ENCODE data around the gene GOLT1B. TPM values are rescaled to one million over a fixed set of nuclear protein-coding genes. Genes with fewer than 3 reads are reported as not detected.

GOLT1B gene
- total RNA-seq, 1 experiment from 2014 or later, result 19.0 TPM

GRCh38 chr12:21527451-21528180 lies 26.0 kb downstream of the GOLT1B start:
- H3K4me3 ChIP-seq (ENCODE audit: low read length), result peak overlapping the region; percentile 79
- H3K4me2 ChIP-seq (ENCODE audit: low read length), result peak overlapping the region; percentile 94
- TF ChIP-seq CTCF (conservative IDR thresholded peaks at IDR 0.05; ENCODE audit: low read depth, low read length), result no peak
- no peak for TF ChIP-seq EZH2 (IDR thresholded peaks at IDR 0.05; ENCODE audit: low read length, unreplicated experiment)
- TF ChIP-seq EZH2phosphoT487 (IDR thresholded peaks at IDR 0.05; ENCODE audit: borderline replicate concordance, low read length), result no peak
- DNase-seq, result peak; percentile 48
- H4K20me1 ChIP-seq (ENCODE audit: low read length), result no peaks in the 10 kb centered on the region
- ATAC-seq, result peak; percentile 90
- ChIA-PET CTCF (no interaction called here), POLR2A (ENCODE audit: unreplicated experiment) (interaction anchor here (0.5 kb wide), 1 partner anchor 564 kb away, joined by 6 read pairs; no protein-coding TSS in a partner anchor)
- intact Hi-C loops (cut with micrococcal nuclease), result loop anchor here (10.0 kb wide), 1 partner anchor 127 kb away; the partner anchor contains the start of gene LDHB
- no TSS peak for BruUV-seq (replicated peaks)
- no peaks in the 10 kb centered on the region for H3F3A ChIP-seq (ENCODE audit: low read length, unreplicated experiment)
- no peaks in the 10 kb centered on the region for H3K36me3 ChIP-seq (ENCODE audit: low read depth, low read length)
- H3K9me2 ChIP-seq (replicated peaks; ENCODE audit: low read length), result no peaks in the 10 kb centered on the region
- no peaks in the 10 kb centered on the region for H3K79me2 ChIP-seq (ENCODE audit: low read length)
- peak overlapping the region; percentile 94 for H2AFZ ChIP-seq (ENCODE audit: low read length)
- H3K27ac ChIP-seq (ENCODE audit: low read length), result no peak overlapping the region
- peaks cover 5% of the 10 kb centered on the region for H3K27me3 ChIP-seq (ENCODE audit: low read length)
- H3K4me1 ChIP-seq (ENCODE audit: insufficient read depth, low read length), result peaks cover 13% of the 10 kb centered on the region; the same call in 1 of the 2 replicates
- no peak overlapping the region for H3K9ac ChIP-seq (ENCODE audit: low read length)
- no peaks in the 10 kb centered on the region for H3K9me3 ChIP-seq (ENCODE audit: low read length)

- ATAC-seq (no peak), DNase-seq (peak; percentile 11)
- intact Hi-C loops (cut with micrococcal nuclease), result loop anchor here (10.0 kb wide), 1 partner anchor 126 kb away; the partner anchor contains the start of gene LDHB
- no TSS peak for BruUV-seq (replicated peaks)
- Histone ChIP-seq H3K4me1 (ENCODE audit: insufficient read depth, low read length) (peaks cover 13% of the 10 kb centered on the region; the same call in 1 of the 2 replicates), H3K9ac (ENCODE audit: low read length) (no peak overlapping the region), H3K79me2 (ENCODE audit: low read length) (no peaks in the 10 kb centered on the region), H4K20me1 (ENCODE audit: low read length) (no peaks in the 10 kb centered on the region), H3K9me2 (replicated peaks; ENCODE audit: low read length) (no peaks in the 10 kb centered on the region), H3K27me3 (ENCODE audit: low read length) (peaks cover 5% of the 10 kb centered on the region), H3K36me3 (ENCODE audit: low read depth, low read length) (no peaks in the 10 kb centered on the region), H3F3A (ENCODE audit: low read length, unreplicated experiment) (no peaks in the 10 kb centered on the region), H3K9me3 (ENCODE audit: low read length) (no peaks in the 10 kb centered on the region), H3K27ac (ENCODE audit: low read length) (no peak overlapping the region), H3K4me3 (ENCODE audit: low read length) (no peak overlapping the region), H3K4me2 (ENCODE audit: low read length) (no peak overlapping the region), H2AFZ (ENCODE audit: low read length) (no peak overlapping the region)
- ChIA-PET CTCF (no interaction called here), POLR2A (ENCODE audit: unreplicated experiment) (no interaction called here)
- TF ChIP-seq CTCF (conservative IDR thresholded peaks at IDR 0.05; ENCODE audit: low read depth, low read length), result no peak
- TF ChIP-seq EZH2 (IDR thresholded peaks at IDR 0.05; ENCODE audit: low read length, unreplicated experiment), result no peak
- no peak for TF ChIP-seq EZH2phosphoT487 (IDR thresholded peaks at IDR 0.05; ENCODE audit: borderline replicate concordance, low read length)
These were observed 27.4 kb downstream of the GOLT1B start for GRCh38 chr12:21528953-21529352.

GRCh38 chr12:21529456-21529855 lies 27.9 kb downstream of the GOLT1B start:
- peaks cover 5% of the 10 kb centered on the region for H3K27me3 ChIP-seq (ENCODE audit: low read length)
- H3K79me2 ChIP-seq (ENCODE audit: low read length), result no peaks in the 10 kb centered on the region
- H3K9me3 ChIP-seq (ENCODE audit: low read length), result no peaks in the 10 kb centered on the region
- DNase-seq, result no peak
- H3K4me1 ChIP-seq (ENCODE audit: insufficient read depth, low read length), result peaks cover 13% of the 10 kb centered on the region; the same call in 1 of the 2 replicates
- no peak overlapping the region for H3K27ac ChIP-seq (ENCODE audit: low read length)
- no peaks in the 10 kb centered on the region for H3K36me3 ChIP-seq (ENCODE audit: low read depth, low read length)
- POLR2A ChIA-PET (ENCODE audit: unreplicated experiment), result no interaction called here
- no peaks in the 10 kb centered on the region for H4K20me1 ChIP-seq (ENCODE audit: low read length)
- no peak overlapping the region for H3K4me2 ChIP-seq (ENCODE audit: low read length)
- no peak overlapping the region for H2AFZ ChIP-seq (ENCODE audit: low read length)
- TF ChIP-seq CTCF (conservative IDR thresholded peaks at IDR 0.05; ENCODE audit: low read depth, low read length) (no peak), EZH2phosphoT487 (IDR thresholded peaks at IDR 0.05; ENCODE audit: borderline replicate concordance, low read length) (no peak), EZH2 (IDR thresholded peaks at IDR 0.05; ENCODE audit: low read length, unreplicated experiment) (no peak)
- no peak overlapping the region for H3K4me3 ChIP-seq (ENCODE audit: low read length)
- intact Hi-C loops (cut with micrococcal nuclease), result loop anchor here (10.0 kb wide), 1 partner anchor 125 kb away; the partner anchor contains the start of gene LDHB
- no peak for ATAC-seq
- H3K9me2 ChIP-seq (replicated peaks; ENCODE audit: low read length), result no peaks in the 10 kb centered on the region
- H3K9ac ChIP-seq (ENCODE audit: low read length), result no peak overlapping the region
- CTCF ChIA-PET, result no interaction called here
- BruUV-seq (replicated peaks), result no TSS peak
- H3F3A ChIP-seq (ENCODE audit: low read length, unreplicated experiment), result no peaks in the 10 kb centered on the region

All from PC-3 (cell line).